Measurements from ENCODE around the gene NRSN2. TPM values are rescaled to one million over a fixed set of nuclear protein-coding genes. Genes with fewer than 3 reads are reported as not detected.

Gene NRSN2
- total and polyA plus RNA-seq, 3 donors from 2014 or later, result 49.4 to 79.0 (median 62.4) TPM

- peak; percentile 69 for DNase-seq
These were observed 15.7 kb downstream of the NRSN2 start for GRCh38 chr20:362271-363254.

GRCh38 chr20:363319-364078, 16.6 kb downstream of the NRSN2 start:
- intact Hi-C loops (cut with DNase I; ENCODE audit: low total_unique reads), result no loop called here
- WGBS, 2 donors, result 93 to 96% methylated on average over 8 to 13 of the region's 13 CpGs

More at GRCh38 chr20:362271-363254, 15.7 kb downstream of the NRSN2 start:
- WGBS, 2 donors, result 79 to 90% methylated on average over 12 to 13 of the region's 13 CpGs
- H3K36me3 ChIP-seq (ENCODE audit: low read depth, missing control alignments), result no peaks in the 10 kb centered on the region
- intact Hi-C loops (cut with DNase I; ENCODE audit: low total_unique reads), result no loop called here
- H3K9me3 ChIP-seq, result no peaks in the 10 kb centered on the region
- H3K4me1 ChIP-seq, result no peaks in the 10 kb centered on the region
- no peaks in the 10 kb centered on the region for H3K27me3 ChIP-seq
- no peak overlapping the region for H3K27ac ChIP-seq
- TF ChIP-seq POLR2A (IDR thresholded peaks at IDR 0.05), result no peak
- TF ChIP-seq, protein P1, sequence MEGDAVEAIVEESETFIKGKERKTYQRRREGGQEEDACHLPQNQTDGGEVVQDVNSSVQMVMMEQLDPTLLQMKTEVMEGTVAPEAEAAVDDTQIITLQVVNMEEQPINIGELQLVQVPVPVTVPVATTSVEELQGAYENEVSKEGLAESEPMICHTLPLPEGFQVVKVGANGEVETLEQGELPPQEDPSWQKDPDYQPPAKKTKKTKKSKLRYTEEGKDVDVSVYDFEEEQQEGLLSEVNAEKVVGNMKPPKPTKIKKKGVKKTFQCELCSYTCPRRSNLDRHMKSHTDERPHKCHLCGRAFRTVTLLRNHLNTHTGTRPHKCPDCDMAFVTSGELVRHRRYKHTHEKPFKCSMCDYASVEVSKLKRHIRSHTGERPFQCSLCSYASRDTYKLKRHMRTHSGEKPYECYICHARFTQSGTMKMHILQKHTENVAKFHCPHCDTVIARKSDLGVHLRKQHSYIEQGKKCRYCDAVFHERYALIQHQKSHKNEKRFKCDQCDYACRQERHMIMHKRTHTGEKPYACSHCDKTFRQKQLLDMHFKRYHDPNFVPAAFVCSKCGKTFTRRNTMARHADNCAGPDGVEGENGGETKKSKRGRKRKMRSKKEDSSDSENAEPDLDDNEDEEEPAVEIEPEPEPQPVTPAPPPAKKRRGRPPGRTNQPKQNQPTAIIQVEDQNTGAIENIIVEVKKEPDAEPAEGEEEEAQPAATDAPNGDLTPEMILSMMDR (IDR thresholded peaks at IDR 0.05), result no peak
- H3K4me3 ChIP-seq, result no peak overlapping the region

DNA sequence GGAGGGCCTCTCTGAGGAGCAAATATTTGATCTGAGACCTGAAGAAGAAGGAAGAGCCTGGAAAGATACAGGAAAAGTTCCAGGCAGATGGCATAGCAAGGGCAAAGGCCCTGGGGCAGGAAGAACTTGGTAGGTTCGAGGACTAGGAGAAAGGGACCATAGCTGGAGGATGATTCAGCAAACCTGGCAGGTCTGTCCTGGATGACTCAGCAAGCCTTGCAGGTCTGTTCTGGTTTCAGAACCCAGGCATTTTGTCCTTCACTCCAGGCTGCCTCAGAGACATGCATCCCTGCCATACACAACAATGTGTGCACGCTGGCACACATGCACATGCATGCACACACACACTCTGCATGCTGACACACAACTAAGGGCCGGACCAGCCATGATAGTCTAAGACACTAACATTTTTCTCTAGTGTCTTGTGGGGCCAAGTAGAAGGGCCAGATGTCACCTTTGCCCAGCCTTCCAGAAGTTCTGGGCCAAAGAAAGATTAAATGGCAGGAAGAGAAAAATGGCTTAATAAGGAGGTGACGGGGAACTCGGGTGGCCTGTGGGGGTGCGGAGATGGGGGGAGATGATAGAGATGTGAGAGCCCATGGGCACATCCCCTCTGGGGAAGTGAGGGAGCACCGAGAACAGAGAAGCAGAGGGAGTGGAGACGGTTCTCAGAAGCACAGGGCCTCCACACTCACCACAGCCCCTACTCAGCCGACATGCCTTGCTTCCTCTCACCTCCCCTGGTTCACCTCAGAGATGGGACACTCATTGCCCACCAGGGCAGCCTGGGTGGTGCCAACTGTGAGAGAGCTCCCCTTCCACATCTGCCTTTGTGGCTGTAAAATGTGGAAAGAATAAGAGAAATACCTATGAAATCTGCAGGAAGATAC, 18.2 kb downstream of the NRSN2 start:
- no peaks in the 10 kb centered on the region for H3K4me1 ChIP-seq
- no peaks in the 10 kb centered on the region for H3K27me3 ChIP-seq
- H3K4me3 ChIP-seq, result no peak overlapping the region
- H3K36me3 ChIP-seq (ENCODE audit: low read depth, missing control alignments), result no peaks in the 10 kb centered on the region
- no peak for DNase-seq
- H3K27ac ChIP-seq, result no peak overlapping the region
- no peak for TF ChIP-seq POLR2A (IDR thresholded peaks at IDR 0.05)
- TF ChIP-seq, protein P1 (IDR thresholded peaks at IDR 0.05), result no peak
- intact Hi-C loops (cut with DNase I; ENCODE audit: low total_unique reads), result no loop called here
- H3K9me3 ChIP-seq, result no peaks in the 10 kb centered on the region
- 87 to 90% methylated on average over 9 of the region's 9 CpGs for WGBS, 2 donors

More at GRCh38 chr20:363319-364078, 16.6 kb downstream of the NRSN2 start:
- Histone ChIP-seq H3K27me3 (no peaks in the 10 kb centered on the region), H3K4me1 (no peaks in the 10 kb centered on the region), H3K27ac (no peak overlapping the region), H3K9me3 (no peaks in the 10 kb centered on the region), H3K36me3 (ENCODE audit: low read depth, missing control alignments) (no peaks in the 10 kb centered on the region), H3K4me3 (no peak overlapping the region)
- no peak for DNase-seq
- no peak for TF ChIP-seq POLR2A (IDR thresholded peaks at IDR 0.05)
- TF ChIP-seq, protein P1 (IDR thresholded peaks at IDR 0.05), result no peak

DNA sequence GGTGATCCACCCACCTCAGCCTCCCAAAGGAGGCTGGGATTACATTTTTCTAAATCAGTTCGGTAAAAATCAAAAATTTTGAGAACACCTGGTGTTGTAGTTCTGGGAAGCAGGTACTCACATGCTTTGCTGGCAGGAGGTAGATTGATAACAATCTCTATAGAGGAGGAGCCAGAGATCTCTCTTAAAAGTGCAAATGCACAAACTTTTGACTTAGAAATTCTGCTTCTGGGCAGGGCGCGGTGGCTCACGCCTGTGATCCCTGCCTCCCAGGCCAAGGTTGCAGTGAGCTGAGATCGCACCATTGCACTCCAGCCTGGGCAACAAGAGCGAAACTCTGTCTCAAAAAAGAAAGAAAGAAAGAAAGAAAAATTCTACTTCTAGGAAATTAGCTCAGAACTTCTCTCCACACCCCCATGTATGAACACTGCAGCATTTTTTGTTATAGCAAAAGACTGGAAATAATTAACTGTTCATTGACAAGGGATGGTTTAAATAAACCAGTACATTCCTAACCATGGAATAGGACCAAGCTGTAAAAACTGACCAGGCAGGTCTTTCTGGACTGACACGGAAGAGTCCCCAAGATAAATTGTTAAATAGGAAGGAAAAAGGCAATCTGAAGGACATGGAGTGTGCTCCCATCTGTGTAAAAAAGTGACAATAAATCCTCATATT, 19.3 kb downstream of the NRSN2 start:
- no peak overlapping the region for H3K27ac ChIP-seq
- H3K27me3 ChIP-seq, result no peaks in the 10 kb centered on the region
- no peak overlapping the region for H3K4me3 ChIP-seq
- H3K36me3 ChIP-seq (ENCODE audit: low read depth, missing control alignments), result no peaks in the 10 kb centered on the region
- 86 to 94% methylated on average over 7 of the region's 7 CpGs for WGBS, 2 donors
- H3K4me1 ChIP-seq, result no peaks in the 10 kb centered on the region
- no peaks in the 10 kb centered on the region for H3K9me3 ChIP-seq
- no peak for TF ChIP-seq POLR2A (IDR thresholded peaks at IDR 0.05)
- TF ChIP-seq, protein P1 (IDR thresholded peaks at IDR 0.05), result no peak
- no peak for DNase-seq
- intact Hi-C loops (cut with DNase I; ENCODE audit: low total_unique reads), result no loop called here
